Liver (tissue), 3 donors: Measurements from ENCODE around the gene KLF15.

ENCODE experiments used
- FOXA1 ChIP-seq: IDR thresholded peaks from 2 replicates; pipeline ENCODE4 v1.6.1; 2016; ENCODE audit warnings: antibody characterized with exemption
- HNF4A ChIP-seq, 2 donors: conservative IDR thresholded peaks; 2 replicates each; pipeline ENCODE4 v1.6.1; 2016; ENCODE audit warnings: antibody characterized with exemption in 2 of 2, mild to moderate bottlenecking in 2 of 2
- RAD21 ChIP-seq, 2 donors: IDR thresholded peaks; 2 replicates each; pipeline ENCODE4 v1.6.1; 2016; ENCODE audit warnings: antibody characterized with exemption in 2 of 2, mild to moderate bottlenecking in 2 of 2
- REST ChIP-seq: IDR thresholded peaks from 2 replicates; pipeline ENCODE4 v1.6.1; 2016; ENCODE audit warnings: antibody characterized with exemption, mild to moderate bottlenecking
- SP1 ChIP-seq: IDR thresholded peaks from 2 replicates; pipeline ENCODE4 v1.6.1; 2018; ENCODE audit warnings: antibody characterized with exemption, mild to moderate bottlenecking
- TAF1 ChIP-seq: conservative IDR thresholded peaks from 2 replicates; pipeline ENCODE4 v1.6.1; 2016; ENCODE audit warnings: antibody characterized with exemption, mild to moderate bottlenecking
- YY1 ChIP-seq: IDR thresholded peaks from 2 replicates; pipeline ENCODE4 v1.6.1; 2016; ENCODE audit warnings: antibody characterized with exemption, mild to moderate bottlenecking
- TF ChIP-seq, protein P1 (sequence below): fragments of 150-350 bp; IDR thresholded peaks from 2 replicates; pipeline ENCODE4 v1.5.1; 2017; ENCODE audit warnings: improper control_type of control experiment, low read depth, low read length; ENCODE audit not compliant: missing input control
- TF ChIP-seq, protein P2 (sequence below): IDR thresholded peaks from 2 replicates; pipeline ENCODE4 v1.6.1; 2016; ENCODE audit warnings: antibody characterized with exemption
- donor health status: healthy.
- donor health status: healthy.

GRCh38 chr3:126350502-126351085 lies 6.6 kb downstream of the KLF15 start:
- TF ChIP-seq, protein P1, sequence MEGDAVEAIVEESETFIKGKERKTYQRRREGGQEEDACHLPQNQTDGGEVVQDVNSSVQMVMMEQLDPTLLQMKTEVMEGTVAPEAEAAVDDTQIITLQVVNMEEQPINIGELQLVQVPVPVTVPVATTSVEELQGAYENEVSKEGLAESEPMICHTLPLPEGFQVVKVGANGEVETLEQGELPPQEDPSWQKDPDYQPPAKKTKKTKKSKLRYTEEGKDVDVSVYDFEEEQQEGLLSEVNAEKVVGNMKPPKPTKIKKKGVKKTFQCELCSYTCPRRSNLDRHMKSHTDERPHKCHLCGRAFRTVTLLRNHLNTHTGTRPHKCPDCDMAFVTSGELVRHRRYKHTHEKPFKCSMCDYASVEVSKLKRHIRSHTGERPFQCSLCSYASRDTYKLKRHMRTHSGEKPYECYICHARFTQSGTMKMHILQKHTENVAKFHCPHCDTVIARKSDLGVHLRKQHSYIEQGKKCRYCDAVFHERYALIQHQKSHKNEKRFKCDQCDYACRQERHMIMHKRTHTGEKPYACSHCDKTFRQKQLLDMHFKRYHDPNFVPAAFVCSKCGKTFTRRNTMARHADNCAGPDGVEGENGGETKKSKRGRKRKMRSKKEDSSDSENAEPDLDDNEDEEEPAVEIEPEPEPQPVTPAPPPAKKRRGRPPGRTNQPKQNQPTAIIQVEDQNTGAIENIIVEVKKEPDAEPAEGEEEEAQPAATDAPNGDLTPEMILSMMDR: no peak
- TF ChIP-seq HNF4A (conservative IDR thresholded peaks at IDR 0.05): no peak
- TF ChIP-seq REST: no peak
- no peak for TF ChIP-seq TAF1
- no peak for TF ChIP-seq FOXA1
- no peak for TF ChIP-seq RAD21 (IDR thresholded peaks at IDR 0.05)
- no peak for TF ChIP-seq YY1
- no peak for TF ChIP-seq SP1
- TF ChIP-seq, protein P2, sequence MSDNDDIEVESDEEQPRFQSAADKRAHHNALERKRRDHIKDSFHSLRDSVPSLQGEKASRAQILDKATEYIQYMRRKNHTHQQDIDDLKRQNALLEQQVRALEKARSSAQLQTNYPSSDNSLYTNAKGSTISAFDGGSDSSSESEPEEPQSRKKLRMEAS: no peak
